IPS-NIHi7 (cell line): ENCODE results near the gene PRSS1.
"Not testable (repeated sequence)": the region's sequence is repeated elsewhere in the genome, so short reads cannot be mapped to it uniquely, and the experiment has no call there.

Experiments
- DNase-seq: peaks from one replicate; pipeline ENCODE4 v3.0.0; 2012; ENCODE audit warnings: mixed read lengths; ENCODE audit errors: extremely low spot score

Gene PRSS1

DNA sequence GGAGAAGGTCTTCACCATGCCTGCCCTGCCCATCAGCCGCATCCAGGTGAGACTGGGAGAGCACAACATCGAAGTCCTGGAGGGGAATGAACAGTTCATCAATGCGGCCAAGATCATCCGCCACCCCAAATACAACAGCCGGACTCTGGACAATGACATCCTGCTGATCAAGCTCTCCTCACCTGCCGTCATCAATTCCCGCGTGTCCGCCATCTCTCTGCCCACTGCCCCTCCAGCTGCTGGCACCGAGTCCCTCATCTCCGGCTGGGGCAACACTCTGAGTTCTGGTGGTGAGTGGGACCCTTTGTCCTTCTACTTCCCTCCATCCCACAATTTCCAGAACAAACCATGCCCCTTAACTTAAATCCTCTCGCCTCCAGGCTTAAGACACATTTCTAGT is 24.0 kb downstream of the PRSS1 start:
- no peak for DNase-seq

DNA sequence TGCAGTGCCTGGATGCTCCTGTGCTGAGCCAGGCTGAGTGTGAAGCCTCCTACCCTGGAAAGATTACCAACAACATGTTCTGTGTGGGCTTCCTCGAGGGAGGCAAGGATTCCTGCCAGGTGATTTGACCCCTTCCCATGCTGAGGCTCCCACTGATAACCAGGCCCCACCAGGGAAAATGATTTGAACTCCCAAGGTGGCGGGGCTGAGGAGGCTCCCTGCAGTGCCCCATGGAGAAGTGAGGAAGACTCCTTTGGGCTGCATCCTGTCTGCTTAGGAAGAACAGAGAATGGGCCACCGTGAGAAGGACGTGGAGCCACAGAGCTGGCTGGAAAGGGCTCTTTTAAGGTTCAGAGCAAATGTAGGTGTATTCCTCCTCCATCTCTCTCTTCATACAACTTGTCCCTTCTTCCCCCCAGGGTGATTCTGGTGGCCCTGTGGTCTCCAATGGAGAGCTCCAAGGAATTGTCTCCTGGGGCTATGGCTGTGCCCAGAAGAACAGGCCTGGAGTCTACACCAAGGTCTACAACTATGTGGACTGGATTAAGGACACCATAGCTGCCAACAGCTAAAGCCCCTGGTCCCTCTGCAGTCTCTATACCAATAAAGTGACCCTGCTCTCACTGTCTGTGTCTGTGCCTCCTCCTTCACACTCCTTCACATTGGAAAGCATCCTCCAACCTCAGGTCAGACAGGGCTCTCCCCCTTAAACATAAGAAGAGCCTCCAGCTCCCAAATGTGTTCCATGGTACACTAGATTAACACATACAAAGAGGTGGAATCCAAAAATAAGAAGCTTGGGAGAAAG is 24.9 kb downstream of the PRSS1 start:
- DNase-seq, result no peak

DNA sequence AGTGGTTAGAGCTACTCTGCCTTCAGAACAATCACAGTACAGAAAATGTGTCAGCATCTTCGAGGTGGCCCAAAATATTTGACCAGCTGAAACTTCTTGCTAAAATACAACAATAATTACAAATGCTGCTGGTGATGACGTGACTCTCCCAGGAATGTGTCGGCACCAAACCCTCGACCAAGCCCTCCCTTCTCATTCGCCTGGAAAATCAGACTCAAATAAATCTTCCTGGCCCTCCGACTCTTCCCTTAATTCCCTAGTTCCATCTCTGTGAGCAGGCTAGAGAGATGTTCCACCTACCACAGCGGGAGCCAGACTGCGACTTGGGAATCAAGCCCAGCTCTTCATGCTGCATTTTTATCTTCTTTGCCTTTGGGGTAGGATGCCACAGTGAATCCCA is 25.6 kb downstream of the PRSS1 start:
- no peak for DNase-seq

DNA sequence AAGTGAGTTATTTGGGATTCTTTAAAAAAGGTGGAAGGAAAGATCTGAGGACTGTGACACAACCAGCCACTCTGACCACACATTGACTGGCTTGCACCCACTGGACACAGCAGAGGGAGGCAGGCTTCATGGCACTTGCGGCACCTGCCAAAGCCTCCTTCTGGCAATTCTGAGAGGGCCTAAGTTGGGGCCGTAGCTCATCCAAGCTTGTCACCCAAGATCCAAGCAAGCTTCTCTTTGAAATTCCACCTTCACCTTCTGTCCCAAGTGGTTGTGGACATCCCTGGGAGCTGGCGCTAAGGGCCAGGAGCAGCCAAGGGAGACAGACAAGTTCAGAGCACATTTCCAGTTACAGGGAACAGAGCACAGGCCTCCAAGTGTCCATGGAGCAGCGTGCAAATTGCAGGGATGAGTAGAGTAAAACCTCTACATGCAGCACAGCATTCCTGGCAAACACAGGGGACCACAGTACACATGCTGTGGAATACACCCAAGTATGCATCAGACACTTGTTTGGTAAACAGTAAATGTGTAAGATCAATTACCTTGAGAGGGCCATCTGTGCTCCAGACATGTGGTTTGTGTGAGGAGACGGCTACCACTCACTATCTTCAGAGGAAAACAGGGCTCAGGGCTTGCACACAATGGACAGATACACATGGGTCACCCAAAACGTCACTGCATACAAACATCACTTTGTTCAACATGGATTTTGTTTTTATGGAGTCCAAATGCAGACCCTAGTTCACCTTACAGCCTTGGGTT is 26.3 kb downstream of the PRSS1 start:
- not testable (repeated sequence) for DNase-seq

DNA sequence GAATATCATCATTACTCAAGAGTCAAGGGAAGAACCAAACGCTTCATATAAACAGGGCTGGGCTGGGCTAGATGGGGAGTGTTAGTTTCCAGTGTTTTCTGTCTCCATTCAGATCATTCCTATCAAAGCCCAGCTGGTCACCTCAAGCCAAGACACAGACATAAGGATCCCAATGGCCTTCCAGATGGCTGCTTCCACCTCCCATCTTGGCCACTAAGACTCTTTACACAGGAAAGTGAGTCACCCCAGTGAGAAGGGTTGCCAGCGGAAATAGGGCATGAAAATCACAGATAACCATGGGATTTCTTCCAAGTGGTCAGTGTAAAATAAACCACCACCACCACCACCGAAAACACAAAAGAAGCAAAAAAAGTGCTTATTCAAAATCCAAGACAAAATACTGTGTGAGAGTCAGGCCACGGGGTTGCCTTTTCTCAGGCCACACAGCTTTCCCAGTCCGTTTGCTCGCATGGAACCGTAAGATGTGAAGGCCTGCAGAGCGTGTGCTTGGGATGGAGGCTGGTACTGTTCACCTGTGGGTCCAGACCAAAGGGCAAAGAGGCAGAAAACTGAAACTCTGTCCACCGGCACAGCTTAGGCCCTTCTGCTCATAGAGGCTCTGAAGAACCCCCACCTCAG is 27.1 kb downstream of the PRSS1 start:
- no peak for DNase-seq

DNA sequence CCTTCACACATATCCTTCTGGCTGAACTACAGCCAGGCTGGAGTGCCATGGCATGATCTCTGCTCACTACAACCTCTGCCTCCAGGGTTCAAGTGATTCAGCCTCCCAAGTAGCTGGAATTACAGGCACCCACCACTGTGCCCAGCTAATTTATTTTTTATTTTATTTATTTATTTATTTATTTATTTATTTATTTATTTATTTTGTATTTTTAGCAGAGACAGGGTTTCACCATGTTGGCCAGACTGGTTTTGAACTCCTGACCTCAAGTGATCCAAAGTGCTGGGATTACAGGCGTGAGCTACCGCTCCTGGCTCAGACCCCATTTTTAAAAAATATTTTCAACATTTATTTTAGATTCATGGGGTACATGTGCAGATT is 27.6 kb downstream of the PRSS1 start:
- DNase-seq, result not testable (repeated sequence)

DNA sequence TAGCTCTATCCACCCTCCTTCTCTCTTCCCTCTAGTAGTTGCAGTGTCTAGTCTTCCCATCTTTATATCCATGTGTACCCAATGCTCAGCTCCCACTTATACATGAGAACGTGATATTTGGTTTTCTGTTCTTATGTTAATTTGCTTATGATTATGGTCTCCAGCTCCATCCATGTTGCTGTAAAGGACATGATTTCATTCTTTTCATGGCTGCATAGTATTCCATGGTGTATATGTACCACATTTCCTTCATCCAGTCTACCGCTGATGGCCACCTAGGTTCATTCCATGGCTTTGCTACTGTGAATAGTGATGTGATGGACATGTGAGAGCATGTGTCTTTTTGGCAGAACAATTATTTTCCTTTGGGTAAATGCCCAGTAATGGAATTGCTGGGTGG is 28.0 kb downstream of the PRSS1 start:
- DNase-seq, result no peak

DNA sequence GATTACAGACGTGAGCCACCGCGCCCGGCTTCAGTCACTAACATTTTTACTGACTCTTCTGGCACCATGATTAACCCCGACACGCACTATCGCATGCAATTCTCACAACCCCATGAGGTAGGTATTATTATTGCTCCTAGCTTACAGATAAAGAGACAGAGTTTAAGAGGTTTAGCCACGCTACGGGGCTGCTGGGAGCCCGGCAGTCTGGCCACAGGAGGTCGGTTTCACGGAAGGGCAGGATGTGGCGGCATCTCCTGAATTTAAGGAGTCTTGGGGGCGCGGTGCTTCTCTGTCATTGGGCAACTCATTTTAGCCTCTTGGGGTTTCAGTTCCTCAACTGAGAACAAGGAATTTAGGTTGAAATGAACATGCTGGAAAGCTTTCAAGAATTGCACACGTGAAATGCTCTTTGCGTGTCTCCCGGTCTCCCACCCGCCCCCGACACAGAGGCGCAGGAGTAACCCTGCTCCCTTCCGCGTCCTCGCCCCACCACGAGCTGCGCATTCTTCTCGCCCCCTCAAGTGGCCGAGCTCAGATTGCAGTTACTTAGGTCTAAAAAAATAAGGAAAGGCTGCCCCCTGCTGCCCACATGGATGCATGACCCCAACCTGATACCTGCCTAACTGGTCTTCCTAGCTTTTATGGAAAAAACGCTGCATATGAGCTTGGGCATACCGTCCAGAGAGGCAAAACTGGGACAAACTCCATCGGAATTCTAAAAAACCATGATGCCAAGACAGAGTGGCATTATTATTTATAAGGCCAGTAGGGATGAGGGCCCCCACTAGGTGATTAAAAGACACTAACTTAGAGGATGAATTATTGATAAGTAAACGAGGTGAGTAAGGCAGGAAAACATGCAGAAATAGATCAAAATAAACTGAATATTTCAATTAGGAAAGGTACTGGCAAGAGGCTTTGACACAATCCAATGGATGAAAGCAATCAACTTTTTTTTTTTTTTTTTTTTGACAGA is 33.9 kb downstream of the PRSS1 start:
- DNase-seq, result peak; percentile 87

DNA sequence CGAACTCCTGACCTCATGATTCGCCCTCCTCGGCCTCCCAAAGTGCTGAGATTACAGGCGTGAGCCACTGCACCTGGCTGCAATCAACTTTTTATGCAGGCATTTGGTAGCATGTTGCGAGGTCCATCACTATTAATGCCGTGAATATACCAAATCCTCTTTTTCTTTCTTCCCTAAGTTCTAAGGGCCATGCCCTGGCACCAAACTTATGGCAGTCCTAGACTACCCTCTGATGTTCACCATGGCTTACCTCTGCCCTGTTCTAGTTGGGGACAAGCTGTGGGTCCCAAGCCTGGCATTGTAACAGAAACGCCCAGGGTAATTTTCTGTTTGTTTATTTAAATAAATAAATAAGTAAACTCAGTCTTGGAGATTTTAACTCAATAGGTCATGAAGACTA is 34.8 kb downstream of the PRSS1 start:
- DNase-seq, result no peak

DNA sequence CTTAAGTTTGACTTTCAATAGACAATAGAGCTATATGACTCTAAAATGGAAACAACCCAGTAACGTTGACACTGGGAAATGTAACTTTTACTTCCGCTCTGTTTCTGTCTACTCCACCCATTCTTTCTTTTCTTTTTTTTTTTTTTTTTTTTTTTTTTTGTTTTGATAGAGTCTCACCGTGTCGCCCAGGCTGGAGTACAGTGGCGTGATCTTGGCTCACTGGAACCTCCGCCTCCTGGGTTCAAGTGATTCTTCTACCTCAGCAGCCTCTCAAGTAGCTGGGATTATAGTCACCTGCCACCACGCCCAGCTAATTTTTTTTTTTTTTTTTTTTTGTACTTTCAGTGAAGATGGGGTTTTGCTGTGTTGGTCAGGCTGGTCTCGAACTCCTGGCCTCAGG is 35.4 kb downstream of the PRSS1 start:
- DNase-seq, result no peak

DNA sequence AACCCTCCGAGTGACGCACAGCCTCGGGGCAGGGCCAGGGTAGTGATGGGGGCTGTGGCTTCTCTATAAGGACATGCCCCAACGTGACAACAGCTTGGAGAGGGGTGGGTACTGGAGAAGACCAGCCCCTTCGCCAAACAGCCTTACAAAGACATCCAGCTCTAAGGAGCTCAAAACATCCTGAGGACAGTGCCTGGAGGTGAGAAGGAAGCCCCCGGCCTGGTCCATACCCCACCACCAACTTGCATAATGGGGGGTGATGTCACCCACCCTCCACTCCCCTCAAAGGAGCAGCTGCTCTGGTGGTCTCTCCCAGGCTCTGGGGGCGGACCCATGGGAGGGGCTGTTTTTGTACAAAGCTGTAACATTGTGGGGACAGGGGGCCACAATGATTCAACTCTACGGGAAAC is 36.6 kb downstream of the PRSS1 start:
- DNase-seq, result no peak

DNA sequence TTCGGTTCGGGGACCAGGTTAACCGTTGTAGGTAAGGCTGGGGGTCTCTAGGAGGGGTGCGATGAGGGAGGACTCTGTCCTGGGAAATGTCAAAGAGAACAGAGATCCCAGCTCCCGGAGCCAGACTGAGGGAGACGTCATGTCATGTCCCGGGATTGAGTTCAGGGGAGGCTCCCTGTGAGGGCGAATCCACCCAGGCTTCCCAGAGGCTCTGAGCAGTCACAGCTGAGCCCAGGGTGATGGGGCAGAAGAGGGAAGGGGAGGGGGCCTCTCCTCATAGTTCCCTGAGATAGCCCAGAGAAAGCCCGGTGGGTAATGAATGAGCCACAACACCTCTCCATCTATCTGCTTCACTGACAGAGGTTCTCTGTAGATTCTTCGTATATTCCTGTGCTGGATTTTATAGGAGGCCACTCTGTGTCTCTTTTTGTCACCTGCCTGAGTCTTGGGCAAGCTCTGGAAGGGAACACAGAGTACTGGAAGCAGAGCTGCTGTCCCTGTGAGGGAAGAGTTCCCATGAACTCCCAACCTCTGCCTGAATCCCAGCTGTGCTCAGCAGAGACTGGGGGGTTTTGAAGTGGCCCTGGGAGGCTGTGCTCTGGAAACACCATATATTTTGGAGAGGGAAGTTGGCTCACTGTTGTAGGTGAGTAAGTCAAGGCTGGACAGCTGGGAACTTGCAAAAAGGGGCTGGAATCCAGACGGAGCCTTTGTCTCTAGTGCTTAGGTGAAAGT is 37.9 kb downstream of the PRSS1 start:
- DNase-seq, result no peak

DNA sequence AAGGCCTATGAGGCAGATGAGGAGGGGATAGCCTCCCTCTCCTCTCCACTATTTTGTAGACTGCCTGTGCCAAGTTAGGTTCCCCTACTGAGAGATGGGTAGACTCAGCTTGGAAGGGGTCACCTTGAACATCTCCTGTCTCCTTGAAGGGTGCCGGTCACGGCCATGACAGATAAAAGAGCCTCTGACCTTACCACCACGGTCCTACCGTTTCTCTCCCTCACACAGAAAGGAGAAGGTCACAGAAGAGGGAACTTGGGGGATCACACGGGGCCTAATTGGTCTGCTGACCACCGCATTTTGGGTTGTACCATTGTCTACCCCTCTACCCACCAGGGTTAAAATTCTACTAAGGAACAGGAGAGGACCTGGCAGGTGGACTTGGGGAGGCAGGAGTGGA is 38.5 kb downstream of the PRSS1 start:
- no peak for DNase-seq

DNA sequence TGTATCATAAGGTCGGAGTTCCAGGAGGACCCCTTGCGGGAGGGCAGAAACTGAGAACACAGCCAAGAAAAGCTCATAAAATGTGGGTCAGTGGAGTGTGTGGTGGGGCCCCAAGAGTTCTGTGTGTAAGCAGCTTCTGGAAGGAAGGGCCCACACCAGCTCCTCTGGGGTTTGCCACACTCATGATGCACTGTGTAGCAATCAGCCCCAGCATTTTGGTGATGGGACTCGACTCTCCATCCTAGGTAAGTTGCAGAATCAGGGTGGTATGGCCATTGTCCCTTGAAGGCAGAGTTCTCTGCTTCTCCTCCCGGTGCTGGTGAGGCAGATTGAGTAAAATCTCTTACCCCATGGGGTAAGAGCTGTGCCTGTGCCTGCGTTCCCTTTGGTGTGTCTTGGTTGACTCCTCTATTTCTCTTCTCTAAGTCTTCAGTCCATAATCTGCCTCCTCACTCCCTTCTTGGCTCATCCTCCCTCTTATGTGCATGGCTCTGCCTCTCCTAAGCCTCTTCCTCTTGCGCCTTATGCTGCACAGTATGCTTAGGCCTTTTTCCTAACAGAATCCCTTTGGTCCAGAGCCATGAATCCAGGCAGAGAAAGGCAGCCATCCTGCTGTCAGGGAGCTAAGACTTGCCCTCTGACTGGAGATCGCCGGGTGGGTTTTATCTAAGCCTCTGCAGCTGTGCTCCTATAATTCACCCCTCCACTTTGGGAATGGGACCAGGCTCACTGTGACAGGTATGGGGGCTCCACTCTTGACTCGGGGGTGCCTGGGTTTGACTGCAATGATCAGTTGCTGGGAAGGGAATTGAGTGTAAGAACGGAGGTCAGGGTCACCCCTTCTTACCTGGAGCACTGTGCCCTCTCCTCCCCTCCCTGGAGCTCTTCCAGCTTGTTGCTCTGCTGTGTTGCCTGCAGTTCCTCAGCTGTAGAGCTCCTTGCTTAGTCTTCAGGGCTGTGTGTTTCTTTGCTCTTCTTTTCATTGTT is 39.3 kb downstream of the PRSS1 start:
- DNase-seq, result no peak

DNA sequence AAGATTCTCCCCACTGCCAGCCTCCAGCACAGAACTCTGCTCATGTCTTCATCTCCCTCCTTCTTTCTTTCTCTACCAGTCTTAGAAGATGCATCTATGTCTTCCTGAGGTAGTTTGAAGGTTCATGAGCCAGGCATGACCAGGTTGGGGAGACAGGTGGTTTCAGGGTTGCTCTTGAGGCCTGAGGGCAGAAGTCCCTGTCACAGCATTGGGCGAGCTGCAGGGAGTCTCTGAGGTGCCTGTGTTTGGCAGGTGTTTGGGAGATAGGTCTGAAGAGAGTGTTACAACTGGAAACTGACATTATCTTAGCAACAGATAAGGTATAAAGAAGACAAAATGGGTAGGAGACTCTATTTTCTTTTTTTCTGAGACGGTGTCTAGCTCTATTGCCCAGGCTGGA is 40.2 kb downstream of the PRSS1 start:
- no peak for DNase-seq

DNA sequence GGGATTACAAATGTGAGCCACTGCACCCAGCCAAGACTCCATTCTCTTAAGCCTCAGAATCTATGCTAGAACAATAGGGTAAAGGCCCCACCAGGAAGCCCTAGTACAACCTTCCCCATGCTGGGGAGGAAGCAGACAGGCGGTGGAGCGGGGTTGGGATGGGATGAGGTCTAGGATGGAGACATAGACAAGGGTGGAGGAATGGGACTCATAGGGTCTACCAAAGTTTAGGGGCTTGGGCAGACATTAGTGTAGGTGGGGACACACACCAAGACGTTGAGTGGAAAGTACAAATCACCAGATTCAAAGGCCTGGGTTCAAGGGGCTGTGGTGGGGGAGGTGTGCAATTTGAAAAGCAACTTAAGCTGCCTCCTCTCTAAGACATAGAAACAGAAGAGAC is 40.8 kb downstream of the PRSS1 start:
- DNase-seq, result no peak

DNA sequence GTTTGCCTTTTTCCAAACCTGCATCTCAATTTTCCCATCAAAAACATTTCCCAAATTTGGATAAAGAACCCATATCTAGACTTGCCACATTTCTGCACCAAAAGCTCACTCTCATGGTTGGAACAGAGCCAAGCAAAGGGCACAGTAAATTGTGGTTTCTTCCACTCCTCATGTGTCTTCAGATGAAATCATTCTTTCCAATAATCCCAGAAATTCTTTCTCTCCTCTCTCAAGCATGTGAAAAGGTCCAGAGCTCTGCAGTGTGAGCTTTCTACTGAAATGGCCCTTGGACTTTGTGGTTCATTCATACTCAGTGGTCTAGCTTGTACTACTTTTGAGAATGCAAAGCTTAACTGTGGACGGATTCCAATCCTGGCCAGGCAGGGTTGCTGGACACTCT is 41.3 kb downstream of the PRSS1 start:
- DNase-seq, result no peak

DNA sequence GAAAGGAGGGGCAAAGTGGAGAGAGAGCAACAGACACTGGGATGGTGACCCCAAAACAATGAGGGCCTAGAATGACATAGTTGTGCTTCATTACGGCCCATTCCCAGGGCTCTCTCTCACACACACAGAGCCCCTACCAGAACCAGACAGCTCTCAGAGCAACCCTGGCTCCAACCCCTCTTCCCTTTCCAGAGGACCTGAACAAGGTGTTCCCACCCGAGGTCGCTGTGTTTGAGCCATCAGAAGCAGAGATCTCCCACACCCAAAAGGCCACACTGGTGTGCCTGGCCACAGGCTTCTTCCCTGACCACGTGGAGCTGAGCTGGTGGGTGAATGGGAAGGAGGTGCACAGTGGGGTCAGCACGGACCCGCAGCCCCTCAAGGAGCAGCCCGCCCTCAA is 42.2 kb downstream of the PRSS1 start:
- no peak for DNase-seq

DNA sequence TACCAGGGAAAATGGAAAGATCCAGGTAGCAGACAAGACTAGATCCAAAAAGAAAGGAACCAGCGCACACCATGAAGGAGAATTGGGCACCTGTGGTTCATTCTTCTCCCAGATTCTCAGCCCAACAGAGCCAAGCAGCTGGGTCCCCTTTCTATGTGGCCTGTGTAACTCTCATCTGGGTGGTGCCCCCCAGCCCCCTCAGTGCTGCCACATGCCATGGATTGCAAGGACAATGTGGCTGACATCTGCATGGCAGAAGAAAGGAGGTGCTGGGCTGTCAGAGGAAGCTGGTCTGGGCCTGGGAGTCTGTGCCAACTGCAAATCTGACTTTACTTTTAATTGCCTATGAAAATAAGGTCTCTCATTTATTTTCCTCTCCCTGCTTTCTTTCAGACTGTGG is 42.9 kb downstream of the PRSS1 start:
- DNase-seq, result no peak

DNA sequence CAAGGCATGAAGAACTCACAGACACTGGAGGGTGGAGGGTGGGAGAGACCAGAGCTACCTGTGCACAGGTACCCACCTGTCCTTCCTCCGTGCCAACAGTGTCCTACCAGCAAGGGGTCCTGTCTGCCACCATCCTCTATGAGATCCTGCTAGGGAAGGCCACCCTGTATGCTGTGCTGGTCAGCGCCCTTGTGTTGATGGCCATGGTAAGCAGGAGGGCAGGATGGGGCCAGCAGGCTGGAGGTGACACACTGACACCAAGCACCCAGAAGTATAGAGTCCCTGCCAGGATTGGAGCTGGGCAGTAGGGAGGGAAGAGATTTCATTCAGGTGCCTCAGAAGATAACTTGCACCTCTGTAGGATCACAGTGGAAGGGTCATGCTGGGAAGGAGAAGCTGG is 43.3 kb downstream of the PRSS1 start:
- DNase-seq, result no peak
